ENCODE data around the gene DIPK1B.

DIPK1B gene

DNA sequence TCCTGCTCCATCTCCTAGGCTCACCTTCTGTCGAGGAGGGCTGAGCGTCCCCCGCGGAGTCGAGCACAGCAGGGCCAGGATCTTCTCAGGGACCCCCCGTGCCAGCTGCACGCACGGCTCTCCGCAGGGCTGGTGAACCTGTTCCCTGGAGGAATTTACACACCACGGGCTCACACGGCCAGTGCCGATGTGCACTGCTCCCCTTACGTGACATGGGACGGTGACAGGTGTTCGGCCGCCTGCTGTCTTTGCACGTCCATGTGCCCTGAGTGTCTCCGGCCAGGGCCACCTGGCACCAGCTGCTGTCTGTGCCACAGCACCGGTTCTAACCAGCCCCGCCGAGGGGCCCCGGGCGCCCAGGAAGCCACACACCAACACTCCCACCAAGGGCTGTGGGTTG lies 16.4 kb upstream of the DIPK1B start:
- no peak overlapping the region for H3K4me3 ChIP-seq (replicated peaks; ENCODE audit: low read depth, low read length)
- DNase-seq (ENCODE audit: low read depth), result no peak
- TF ChIP-seq, protein P1, sequence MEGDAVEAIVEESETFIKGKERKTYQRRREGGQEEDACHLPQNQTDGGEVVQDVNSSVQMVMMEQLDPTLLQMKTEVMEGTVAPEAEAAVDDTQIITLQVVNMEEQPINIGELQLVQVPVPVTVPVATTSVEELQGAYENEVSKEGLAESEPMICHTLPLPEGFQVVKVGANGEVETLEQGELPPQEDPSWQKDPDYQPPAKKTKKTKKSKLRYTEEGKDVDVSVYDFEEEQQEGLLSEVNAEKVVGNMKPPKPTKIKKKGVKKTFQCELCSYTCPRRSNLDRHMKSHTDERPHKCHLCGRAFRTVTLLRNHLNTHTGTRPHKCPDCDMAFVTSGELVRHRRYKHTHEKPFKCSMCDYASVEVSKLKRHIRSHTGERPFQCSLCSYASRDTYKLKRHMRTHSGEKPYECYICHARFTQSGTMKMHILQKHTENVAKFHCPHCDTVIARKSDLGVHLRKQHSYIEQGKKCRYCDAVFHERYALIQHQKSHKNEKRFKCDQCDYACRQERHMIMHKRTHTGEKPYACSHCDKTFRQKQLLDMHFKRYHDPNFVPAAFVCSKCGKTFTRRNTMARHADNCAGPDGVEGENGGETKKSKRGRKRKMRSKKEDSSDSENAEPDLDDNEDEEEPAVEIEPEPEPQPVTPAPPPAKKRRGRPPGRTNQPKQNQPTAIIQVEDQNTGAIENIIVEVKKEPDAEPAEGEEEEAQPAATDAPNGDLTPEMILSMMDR (IDR thresholded peaks at IDR 0.05; ENCODE audit: low read length, missing control alignments), result no peak

DNA sequence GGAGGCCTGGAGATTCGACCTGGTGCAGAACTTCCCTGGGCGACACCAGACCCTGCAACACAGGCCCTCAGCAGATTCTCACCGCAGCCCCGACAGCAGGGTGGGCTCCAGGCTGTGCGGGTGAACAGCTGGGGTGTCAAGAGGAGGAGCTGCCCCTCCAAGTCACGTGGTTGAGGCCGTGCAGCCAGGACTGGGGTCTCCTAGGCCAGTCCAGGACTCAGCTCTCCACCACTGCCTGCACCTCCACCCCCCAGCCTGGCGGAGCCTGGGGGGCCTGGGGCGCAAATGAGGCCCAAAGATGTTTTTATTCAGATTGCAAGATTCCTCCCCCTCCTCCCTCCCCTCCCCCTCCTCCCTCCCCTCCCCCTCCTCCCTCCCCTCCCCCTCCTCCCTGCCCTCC lies 15.9 kb upstream of the DIPK1B start:
- H3K4me3 ChIP-seq (replicated peaks; ENCODE audit: low read depth, low read length), result no peak overlapping the region
- DNase-seq (ENCODE audit: low read depth), result no peak
- TF ChIP-seq, protein P1 (IDR thresholded peaks at IDR 0.05; ENCODE audit: low read length, missing control alignments), result no peak

DNA sequence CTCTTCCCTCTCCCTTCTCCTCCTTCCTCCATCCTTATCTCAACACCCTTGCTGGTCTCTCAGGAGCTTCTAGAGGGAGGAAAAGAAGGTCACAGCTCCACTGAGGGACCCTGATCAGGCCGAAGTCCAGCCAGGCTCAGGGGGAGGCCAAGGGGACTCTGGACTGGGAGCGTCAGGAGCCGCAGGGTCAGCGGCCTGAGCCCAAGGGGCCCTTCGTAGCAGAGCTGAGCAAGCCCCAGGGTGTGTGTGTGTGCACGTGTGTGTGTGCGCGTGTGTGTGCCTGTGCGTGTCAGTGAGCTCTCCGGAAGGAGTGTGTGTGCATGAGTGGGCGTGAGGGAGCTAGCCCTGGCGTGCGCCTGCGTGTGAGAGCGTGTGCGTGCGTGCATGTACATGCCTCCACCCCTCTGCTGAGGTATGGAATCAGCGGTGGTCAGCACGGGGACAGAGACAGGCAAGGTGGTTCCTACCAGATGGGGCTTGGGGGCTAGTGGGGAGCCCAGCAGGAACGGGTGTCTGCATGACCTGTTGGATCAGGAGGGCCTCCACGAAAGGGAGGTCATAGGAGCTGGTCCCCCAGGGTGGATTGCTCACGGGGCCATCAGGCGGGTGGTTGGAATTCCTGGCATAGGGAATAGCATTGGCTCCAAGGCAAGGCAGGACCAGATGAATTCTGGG lies 15.1 kb upstream of the DIPK1B start:
- no peak for DNase-seq (ENCODE audit: low read depth)
- no peak overlapping the region for H3K4me3 ChIP-seq (replicated peaks; ENCODE audit: low read depth, low read length)
- TF ChIP-seq, protein P1 (IDR thresholded peaks at IDR 0.05; ENCODE audit: low read length, missing control alignments), result no peak

DNA sequence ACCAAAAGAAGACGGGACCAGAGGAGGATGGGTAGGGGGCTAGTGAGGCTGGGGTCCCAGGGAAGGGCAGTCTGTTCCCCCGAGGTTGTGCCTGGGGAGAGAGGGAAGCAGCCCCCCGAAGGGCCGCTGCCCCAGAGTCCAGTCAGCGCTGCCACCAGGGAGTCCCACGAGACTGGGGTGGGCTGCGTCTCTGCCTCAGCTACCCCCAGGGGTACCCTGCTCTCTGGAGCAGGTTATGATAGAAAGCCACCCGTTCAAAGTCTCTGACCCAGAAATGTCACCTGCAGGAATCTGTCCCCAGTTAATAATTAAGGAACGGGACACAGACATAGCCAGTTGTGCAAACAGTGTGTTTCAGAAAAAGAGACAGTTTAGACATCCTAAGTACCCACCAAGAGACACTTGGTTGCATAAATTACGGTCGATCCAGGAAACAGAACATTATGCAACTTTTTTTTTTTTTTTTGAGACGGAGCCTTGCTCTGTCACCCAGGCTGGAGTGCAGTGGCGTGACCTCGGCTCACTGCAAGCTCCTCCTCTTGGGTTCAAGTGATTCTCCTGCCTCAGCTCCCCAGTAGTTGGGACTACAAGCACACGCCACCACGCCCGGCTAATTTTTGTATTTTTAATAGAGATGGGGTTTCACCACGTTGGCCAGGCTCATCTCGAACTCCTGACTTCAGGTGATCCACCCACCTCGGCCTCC lies 14.4 kb upstream of the DIPK1B start:
- TF ChIP-seq, protein P1 (IDR thresholded peaks at IDR 0.05; ENCODE audit: low read length, missing control alignments), result no peak
- no peak overlapping the region for H3K4me3 ChIP-seq (replicated peaks; ENCODE audit: low read depth, low read length)
- DNase-seq (ENCODE audit: low read depth), result no peak

DNA sequence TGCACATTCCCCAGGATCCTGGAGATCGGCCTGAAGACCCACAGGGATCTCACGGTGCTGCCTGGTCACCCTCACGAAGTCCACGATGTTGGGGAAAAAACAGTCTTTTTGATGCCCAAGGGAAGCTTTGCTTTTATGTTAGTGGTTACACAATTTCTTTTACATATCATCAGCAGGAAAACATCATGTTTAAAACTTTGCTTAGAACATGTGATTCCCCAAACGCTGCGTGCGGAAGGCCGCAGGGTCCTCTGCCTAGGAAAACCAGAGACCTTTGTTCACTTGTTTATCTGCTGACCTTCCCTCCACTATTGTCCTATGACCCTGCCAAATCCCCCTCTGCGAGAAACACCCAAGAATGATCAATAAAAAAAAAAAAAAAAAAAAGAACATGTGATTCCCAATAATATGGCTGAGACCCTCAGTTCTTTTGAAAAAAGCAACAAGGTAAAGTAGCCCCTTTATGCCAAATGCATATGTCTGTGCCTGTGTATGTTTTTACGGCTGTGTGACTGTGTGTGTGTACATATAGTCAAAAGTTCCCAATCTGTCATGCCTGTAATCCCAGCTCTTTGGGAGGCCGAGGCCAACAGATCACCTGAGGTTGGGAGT lies 13.6 kb upstream of the DIPK1B start:
- no peak overlapping the region for H3K4me3 ChIP-seq (replicated peaks; ENCODE audit: low read depth, low read length)
- DNase-seq (ENCODE audit: low read depth), result no peak
- TF ChIP-seq, protein P1 (IDR thresholded peaks at IDR 0.05; ENCODE audit: low read length, missing control alignments), result no peak

DNA sequence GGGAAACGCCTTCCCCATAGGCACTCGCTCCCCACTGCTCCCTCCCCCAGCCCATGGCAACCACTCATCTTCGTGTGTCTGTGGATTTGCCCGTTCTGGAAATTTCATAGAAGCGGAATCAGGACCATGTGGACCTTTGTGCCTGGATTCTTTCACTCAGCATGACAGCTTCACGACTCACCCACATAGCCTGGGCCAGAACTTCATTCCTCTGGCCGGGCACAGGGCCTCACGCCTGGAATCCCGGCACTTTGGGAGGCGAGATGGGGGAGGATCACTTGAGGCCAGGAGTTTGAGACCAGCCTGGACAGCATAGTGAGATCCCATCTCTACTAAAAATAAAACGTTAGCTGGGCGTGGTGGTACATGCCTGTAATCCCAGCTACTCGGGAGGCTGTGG lies 12.1 kb upstream of the DIPK1B start:
- H3K4me3 ChIP-seq (replicated peaks; ENCODE audit: low read depth, low read length), result no peak overlapping the region
- no peak for DNase-seq (ENCODE audit: low read depth)
- TF ChIP-seq, protein P1 (IDR thresholded peaks at IDR 0.05; ENCODE audit: low read length, missing control alignments), result no peak

All from fibroblast of pulmonary artery (primary cell).